GM18873 (cell line): ENCODE results near the gene DBNDD1.
"Not testable (repeated sequence)": the region's sequence is repeated elsewhere in the genome, so short reads cannot be mapped to it uniquely, and the experiment has no call there.

ENCODE experiments used
- ATAC-seq: cut with Tn5 transposase; IDR thresholded peaks from one replicate; pipeline ENCODE4 v1.9.1; 2021; ENCODE audit warnings: mild to moderate bottlenecking, moderate library complexity, moderate number of reproducible peaks; ENCODE audit not compliant: unreplicated experiment, low FRiP score

The DBNDD1 gene, protein sequence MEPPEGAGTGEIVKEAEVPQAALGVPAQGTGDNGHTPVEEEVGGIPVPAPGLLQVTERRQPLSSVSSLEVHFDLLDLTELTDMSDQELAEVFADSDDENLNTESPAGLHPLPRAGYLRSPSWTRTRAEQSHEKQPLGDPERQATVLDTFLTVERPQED

DNA sequence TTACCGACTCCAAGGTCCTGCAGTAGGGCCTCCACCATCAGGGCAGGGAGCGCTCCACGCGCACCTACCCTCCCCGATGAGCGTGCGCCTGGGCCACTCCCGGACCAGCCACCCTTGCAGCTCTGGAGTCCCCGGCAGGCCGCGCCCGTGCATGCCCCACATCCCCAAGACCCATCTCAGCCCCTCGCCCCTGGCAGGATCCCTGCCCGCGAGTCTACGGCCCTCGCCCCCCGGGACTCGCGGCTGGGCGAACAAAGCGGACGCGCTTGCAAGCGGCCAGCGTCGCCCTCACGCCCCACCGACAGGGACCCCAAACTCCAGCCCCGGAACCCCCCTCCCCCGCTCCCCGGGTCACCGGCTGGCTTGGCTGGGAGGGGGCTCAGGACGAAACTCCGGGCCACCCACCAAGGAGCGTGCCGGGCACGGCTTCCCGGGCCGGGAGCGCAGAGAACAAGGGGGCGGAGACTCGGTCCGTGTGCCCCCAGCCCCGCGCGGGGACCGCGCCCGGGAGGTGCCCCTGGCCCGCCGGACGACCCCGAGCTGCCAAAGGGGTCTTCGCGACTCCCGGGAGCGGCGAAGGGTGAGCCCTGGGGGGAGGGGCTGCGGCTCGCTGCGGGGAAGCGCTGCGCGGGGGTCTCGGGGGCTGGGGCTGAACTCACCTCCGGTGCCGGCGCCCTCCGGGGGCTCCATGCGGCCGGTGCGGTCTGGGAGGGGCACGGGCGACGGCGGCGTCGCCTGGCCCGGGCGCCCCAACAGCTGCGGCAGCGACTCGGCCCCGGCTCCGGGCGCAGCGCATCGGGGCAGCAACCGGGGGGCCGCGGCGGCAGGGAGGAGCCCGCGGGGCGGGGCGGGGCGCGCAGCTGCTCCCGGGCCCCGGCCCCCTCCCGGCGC lies at the start of gene DBNDD1:
Gene DBNDD1, minus strand, starts transcription at position 805 of the 891 bp plus-strand sequence. Its CDS starts 115 bp downstream, at position 690.
- no peak for ATAC-seq

DNA sequence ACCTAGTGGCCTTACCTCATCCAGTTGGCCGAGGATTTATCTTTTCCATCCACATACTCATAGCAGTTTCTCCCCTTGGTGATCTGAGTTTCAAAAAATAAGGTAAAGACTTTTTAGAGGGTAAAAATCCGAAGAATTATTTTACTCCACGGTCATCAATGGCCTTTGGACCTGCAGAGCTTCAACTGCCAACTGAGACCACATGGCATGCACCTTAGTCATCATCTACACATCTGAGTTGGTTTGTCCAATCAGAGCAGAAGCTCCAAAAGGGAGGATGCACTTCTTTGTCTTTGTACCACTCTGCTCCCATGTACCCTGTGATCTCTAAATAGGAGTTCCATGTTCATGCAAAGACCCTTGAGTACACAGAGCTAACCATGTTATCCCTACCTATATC lies 42.2 kb upstream of the DBNDD1 start:
- ATAC-seq, result no peak

DNA sequence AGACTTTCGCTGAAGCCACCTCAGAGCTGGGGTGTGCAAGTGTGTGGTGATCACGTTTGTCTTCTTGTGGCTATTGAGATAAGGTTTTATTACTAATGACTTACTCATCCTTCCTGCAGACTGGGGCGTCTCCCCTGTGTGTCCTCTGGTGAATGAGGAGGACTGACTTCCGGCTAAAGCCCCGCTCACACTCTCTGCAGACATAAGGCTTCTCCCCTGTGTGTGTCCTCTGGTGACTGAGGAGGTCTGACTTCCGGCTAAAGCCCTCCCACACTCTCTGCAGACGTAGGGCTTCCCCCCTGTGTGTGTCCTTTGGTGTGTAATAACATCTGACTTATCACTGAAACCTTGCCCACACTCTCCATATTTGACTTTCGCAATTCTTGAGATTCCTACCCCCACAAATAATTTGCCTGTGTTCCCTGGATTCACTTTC lies 38.5 kb upstream of the DBNDD1 start:
- no peak for ATAC-seq

DNA sequence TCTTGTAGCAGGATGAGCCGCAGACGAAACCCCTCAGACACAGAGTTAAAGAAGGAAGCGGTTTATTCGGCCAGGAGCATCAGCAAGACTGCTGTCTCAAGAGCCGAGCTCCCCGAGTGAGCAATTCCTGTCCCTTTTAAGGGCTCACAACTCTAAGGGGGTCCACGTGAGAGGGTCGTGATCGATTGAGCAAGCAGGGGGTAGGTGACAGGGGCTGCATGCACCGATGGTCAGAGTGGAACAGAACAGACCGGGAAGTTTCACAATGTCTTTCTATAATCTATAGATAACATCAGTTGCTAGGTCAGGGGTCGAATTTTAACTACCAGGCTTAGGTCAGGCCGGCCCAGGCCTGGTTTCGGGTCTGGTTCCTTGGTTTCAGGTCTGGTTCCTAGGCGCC lies 37.3 kb upstream of the DBNDD1 start:
- ATAC-seq, result not testable (repeated sequence)

DNA sequence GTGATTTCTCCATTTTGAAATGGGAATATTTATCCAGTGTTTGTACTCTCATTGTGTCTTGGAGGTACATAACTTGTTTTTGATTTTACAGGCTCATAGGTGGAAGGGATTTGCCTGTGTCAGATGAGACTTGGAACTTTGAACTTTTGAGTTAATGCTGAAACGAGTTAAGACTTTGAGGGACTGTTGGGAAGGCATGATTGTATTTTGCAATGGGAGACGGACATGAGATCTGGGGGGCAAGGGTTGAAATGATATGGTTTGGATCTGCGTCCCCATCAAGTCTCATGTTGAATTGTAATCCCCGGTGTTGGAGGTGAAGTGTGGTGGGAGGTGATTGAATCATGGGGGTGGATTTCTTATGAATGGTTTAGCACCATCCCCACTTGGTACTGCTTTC lies 36.1 kb upstream of the DBNDD1 start:
- no peak for ATAC-seq

DNA sequence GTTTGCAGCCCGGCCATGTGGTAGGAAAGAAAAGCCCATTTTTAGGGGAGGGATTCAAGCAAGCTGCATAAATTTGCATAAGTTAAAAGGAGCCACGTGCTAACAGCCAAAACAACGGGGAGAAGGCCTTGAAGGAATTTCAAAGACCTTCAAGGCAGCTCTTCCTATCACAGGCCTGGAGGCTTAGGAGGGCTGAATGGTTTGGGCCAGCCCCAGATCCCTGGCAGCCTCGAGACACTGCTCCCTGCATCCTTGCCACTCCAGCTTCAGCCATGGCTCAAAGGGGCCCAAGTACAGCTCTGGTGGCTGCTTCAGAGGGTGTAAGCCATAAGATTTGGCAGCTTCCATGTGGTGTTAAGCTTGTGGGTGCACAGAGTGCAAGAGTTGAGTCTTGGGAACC lies 35.3 kb upstream of the DBNDD1 start:
- no peak for ATAC-seq

DNA sequence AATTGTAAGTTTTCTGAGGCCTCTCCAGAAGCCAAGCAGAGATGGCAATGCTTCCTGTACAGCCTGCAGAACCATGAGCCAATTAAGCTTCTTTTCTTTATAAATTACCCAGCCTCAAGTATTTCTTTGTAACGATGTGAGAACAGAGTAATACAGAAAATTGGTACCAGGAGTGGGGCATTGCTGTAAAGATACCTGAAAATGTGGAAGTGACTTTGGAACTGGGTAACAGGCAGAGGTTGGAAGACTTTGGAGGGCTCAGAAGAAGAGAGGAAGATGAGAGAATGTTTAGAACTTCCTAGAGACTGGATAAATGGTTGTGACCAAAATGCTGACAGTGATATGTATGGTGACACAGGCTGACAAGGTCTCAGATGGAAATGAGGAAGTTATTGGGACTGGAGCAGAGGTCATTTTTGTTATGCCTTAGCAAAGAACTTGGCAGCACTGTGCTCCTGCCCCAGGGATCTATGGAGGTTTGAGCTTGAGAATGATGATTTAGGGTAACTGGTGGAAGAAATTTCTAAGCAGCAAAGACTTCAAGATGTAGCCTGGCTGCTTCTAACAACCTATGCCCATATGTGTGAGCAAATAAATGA lies 34.7 kb upstream of the DBNDD1 start:
- no peak for ATAC-seq

DNA sequence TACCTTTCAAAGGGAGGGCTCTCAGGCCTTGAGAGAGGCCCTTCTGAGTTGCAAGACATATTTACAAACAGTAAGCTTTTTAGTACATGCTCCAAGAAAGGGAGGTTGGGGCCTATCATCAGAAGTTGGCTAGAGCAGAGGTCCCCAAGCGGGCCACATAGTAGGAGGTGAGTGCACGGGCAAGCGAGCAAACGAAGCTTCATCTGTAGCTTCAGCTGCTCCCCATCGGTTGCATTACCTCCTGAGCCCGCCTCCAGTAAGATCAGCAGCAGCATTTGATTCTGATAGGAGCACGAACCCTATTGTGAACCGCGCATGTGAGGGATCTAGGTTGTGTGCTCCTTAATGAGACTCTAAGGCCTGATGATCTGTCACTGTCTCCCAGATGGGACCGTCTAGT lies 31.7 kb upstream of the DBNDD1 start:
- no peak for ATAC-seq

DNA sequence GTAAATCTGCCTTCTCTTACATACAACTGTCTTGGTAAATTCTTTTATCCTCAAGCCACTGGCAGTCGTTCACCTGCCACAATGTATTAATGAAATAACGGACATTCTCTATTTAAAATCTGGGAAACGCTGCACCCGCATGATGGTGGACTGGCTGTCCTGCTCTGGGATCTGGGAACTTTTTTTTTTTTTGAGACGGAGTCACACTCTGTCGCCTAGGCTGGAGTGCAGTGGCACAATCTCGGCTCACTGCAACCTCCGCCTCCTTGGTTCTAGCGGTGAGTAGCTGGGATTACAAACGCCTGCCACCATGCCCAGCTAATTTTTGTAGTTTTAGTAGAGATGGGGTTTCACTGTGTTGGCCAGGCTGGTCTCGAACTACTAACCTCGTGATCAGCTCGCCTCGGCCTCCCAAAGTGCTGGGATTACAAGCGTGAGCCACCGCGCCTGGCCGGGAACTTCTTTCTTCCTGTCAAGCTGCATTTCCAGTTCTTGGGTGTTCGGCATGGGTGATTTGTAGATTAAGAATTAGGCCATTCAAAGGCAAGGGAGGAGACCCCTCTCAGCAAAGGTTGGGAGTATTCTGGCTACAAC lies 29.6 kb upstream of the DBNDD1 start:
- ATAC-seq, result no peak

DNA sequence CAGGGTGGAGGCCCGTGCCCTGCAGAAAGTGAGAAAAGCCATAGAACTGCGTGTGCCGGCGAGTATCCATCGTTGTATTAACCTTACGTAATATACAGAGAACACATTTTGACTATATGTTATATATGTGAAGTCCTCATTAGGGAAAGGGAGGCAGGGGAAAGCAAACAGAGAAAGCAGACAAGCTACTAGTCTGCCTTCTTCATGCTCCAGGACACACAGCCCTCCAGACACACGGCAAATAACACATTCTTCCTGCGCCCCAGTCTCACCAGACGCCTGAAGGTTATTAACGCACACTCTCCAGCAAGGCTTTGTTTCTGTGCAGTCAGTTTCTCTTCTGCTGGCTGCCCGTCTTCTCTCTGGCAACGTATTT lies 29.1 kb upstream of the DBNDD1 start:
- no peak for ATAC-seq

DNA sequence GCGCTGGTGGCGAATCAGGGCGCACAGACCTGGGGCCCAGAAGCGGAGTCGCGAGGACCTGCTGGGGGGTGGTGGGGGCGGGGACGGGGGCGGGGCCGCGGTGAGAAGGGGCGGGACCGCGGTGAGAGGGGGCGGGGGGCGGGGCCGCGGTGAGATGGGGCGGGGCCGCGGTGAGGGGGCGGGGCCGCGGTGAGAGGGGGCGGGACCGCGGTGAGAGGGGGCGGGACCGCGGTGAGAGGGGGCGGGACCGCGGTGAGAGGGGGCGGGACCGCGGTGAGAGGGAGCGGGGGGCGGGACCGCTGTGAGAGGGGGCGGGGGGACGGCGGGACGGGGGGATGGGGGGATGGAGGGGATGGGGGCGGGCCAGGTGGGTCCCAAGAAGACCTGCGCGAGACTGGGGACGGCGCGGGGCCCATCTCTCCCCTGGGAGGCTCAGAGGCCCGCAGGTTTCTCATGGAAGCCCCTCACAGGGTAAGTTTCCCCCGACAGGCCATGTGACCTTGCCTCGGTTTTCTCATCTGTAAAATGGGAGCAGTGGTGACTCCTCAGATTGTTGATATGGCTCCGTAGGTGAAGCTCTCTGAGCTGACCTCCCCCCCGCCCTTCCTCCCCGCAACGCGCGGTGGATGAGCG lies 28.6 kb upstream of the DBNDD1 start:
- ATAC-seq, result no peak

DNA sequence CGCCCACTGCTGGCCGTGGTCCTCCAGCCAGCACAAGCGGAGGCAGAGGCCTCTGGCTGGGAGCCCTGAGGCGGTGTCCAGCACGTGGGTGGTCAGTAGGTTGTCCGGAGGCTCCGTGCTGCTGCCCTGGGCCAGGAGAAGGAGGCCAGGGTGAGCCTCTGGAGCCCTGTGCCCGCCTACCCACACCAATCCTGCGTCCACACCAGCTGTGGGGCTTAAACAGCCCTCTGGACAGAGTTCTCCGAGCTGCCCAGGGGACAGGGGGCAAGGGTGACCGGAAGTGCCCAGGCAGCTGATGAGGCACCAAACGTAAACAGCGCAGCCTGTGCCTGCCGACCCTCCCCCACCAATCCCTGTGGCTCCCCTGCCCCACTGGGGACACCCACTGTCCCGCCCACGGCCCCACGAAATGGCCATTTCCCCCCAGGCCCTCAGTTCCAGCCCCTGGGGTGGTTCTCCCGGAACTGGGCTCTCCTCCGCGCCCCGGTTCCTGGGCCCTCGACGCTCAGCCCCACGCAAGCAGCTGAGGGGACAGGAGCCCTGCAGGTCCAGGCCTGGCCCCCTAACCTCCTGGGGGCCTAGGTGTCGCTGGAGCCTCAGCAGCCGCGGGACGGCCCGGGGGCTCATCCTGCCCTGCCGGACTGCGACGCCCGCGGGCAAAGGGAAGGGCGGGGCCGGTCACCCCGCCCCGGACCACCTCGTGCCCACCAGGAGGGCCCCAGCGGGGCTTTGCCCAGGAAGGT lies 27.9 kb upstream of the DBNDD1 start:
- no peak for ATAC-seq

DNA sequence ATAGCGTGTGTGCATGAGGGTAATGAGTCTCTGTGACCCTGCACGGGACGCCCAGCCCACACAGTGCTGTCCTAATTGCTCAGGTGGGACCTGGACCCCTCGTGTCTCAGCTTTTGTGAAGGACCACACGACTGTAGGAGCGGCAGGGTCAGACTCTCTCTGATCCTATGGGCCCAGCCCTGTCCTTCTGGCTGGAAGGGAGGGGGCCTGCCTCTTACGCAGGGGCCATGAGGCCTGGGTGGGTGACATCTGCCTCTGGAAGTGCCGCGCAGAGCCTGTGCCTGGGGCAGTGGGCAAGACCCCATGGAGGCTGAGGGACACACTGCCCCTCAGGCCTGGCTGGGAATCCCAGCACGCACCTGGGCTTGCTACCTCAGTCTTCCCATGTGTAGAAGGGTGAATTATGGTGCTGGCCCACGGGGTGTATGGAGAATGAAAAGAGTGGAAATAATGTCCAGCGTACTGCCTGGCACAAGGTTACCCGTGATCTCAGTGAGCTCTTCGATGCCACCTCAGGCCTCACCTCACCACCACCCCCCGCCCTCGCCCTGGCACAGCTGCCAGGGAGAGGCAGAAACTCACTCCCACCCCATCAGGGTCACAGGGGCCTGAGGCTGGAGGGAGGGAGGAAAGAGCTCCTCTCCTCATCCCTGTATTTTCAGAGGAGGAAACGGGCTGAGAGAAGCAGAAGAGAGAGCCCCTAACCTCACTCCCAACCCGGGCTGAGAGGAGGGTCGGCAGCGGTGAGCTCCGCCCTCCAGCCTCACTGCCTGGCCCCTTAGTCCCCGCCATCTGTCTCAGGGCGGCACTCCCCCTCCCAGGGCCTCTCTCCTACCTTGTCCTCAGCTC lies 27.1 kb upstream of the DBNDD1 start:
- ATAC-seq, result no peak

DNA sequence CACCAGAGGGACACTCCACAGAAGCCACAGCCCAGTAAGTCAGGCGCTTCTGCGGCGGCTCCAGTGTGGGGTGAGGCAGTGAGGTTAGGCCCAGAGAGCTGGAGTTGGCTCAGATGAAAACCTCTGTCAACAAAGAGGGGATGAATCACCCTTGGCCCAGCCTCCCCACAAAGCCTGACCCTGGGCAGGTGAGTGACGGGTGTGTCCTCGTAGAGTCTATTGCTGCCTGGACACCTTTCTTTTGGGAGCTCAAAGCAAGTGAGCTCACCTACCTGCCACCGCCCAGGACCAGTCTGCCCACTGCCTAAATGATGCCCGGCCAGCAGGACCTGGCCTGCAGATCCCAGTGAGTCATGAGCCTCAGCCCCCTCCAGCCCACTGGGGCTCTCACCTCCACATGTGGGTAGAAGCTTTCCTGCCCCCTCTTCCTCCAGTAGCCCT lies 24.9 kb upstream of the DBNDD1 start:
- no peak for ATAC-seq

DNA sequence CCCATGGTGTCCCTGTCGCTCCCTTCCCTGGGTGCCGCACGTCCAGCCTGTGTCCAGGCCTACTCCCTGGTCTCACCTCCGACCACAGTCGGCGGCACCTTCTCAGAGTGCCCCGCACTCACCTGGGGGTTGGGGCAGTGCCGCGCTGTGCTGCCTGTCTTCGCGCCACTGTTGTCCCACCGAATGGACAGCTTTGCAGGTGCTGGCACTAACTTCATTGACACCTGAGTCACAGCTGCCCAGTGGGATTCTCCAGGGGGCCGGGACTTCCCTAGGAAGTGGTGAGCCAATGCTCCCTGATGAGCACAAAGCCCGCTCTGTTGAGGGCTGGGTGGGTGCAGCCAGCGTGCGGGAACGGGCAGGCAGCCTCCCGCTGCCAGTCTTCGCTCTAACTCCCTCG lies 24.3 kb upstream of the DBNDD1 start:
- ATAC-seq, result no peak

DNA sequence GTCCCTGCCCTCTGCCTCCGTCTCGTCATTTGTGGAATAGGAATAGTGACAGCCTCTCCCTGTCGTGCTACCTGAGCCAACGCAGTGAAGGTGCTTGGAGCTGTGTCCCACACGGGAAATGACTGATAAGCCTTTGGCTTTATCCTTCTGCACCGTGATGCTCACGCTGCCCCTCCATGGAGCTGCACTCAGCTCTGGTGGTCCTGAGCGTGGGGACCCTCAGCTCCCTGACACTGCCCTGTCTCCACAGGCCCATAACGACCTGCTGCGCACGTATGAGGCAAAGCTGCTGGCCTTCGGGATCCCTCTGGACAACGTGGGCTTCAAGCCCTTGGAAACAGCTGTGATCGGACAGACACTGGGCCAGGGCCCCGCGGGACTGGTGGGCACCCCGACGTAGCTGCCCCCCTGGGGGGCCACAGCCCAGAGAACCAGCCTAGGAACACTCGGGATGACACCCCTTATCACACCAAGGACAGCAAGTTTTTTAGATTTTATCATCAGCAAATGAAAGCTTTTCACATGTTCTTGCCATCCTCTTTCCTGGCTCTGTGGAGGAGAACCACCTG lies 23.8 kb upstream of the DBNDD1 start:
- no peak for ATAC-seq

DNA sequence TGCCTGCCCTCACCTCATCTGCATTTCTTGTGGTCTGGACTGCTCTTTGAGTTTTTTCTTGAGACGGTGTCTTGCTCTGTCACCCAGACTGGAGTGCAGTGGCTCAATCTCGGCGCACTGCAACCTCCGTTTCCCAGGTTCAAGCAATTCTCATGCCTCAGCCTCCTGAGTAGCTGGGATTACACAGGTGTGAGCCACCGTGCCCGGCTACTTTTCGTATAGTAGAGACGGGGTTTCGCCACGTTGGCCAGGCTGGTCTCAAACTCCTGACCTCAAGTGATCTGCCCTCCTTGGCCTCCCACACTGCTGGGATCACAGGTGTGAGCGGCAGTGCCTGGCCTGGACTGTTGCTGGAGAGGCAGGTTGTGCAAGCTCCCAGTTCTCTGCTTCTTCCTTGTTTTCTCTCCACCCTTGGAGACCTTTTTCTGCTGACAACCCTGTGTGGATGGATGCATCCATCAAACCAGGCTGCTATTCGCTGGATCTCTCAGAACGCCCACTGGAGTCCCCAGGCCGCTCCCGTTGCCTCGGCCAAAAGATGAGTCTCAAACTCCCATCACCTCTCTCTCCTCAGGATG lies 22.7 kb upstream of the DBNDD1 start:
- ATAC-seq, result no peak
